Loucy (cell line): ENCODE results near the gene CCDC158.

Source experiments
- H2AFZ ChIP-seq: fragments of 200-600 bp; sonication (generic); 2 replicates; pipeline ENCODE4 v1.6.0; 2016; ENCODE audit warnings: antibody characterized with exemption, mild to moderate bottlenecking, low read length, moderate library complexity
- H3F3A ChIP-seq: fragments of 200-600 bp; 2 replicates; pipeline ENCODE4 v1.6.0; 2016; ENCODE audit warnings: antibody characterized with exemption, low read depth, mild to moderate bottlenecking
- H3K27me3 ChIP-seq: fragments of 200-600 bp; sonication (generic); 2 replicates; pipeline ENCODE4 v1.6.1; 2014; ENCODE audit warnings: low read length, mild to moderate bottlenecking; ENCODE audit not compliant: insufficient read depth, poor library complexity, severe bottlenecking
- H3K36me3 ChIP-seq: fragments of 200-600 bp; sonication (generic); 2 replicates; pipeline ENCODE4 v1.6.1; 2016; ENCODE audit warnings: low read length; ENCODE audit not compliant: insufficient read depth
- H3K4me1 ChIP-seq: fragments of 200-600 bp; sonication (generic); 2 replicates; pipeline ENCODE4 v1.5.1; 2014; ENCODE audit warnings: low read length, mild to moderate bottlenecking; ENCODE audit not compliant: insufficient read depth, poor library complexity, severe bottlenecking
- H3K4me2 ChIP-seq: fragments of 200-600 bp; sonication (generic); 2 replicates; pipeline ENCODE4 v1.6.0; 2014; ENCODE audit warnings: antibody characterized with exemption, low read length, low read depth, mild to moderate bottlenecking; ENCODE audit not compliant: poor library complexity, severe bottlenecking
- H3K4me3 ChIP-seq: fragments of 200-600 bp; sonication (generic); 2 replicates; pipeline ENCODE4 v1.5.1; 2014; ENCODE audit warnings: low read length, mild to moderate bottlenecking, mixed read lengths; ENCODE audit not compliant: poor library complexity, severe bottlenecking
- H3K79me2 ChIP-seq: fragments of 200-600 bp; sonication (generic); 2 replicates; pipeline ENCODE4 v1.6.1; 2014; ENCODE audit warnings: low read length; ENCODE audit not compliant: insufficient read depth
- H3K9ac ChIP-seq: fragments of 200-600 bp; sonication (generic); 2 replicates; pipeline ENCODE4 v1.6.0; 2014; ENCODE audit warnings: mild to moderate bottlenecking, low read depth, low read length, moderate library complexity; ENCODE audit not compliant: poor library complexity, severe bottlenecking
- H3K9me2 ChIP-seq: fragments of 200-600 bp; sonication (generic); replicated peaks from 2 replicates; pipeline ENCODE4 v1.6.1; 2016; ENCODE audit warnings: low read depth, low read length, mixed read lengths
- H3K9me3 ChIP-seq: fragments of 200-600 bp; sonication (generic); 2 replicates; pipeline ENCODE4 v1.6.1; 2014; ENCODE audit warnings: mild to moderate bottlenecking, antibody characterized with exemption, low read length, low read depth; ENCODE audit not compliant: insufficient read depth
- H4K20me1 ChIP-seq: fragments of 200-600 bp; sonication (generic); 2 replicates; pipeline ENCODE4 v1.6.0; 2014; ENCODE audit warnings: antibody characterized with exemption, low read length, mild to moderate bottlenecking; ENCODE audit not compliant: insufficient read depth, poor library complexity, severe bottlenecking
- EZH2phosphoT487 ChIP-seq: fragments of 200-600 bp; IDR thresholded peaks from 2 replicates; pipeline ENCODE4 v1.6.1; 2018; ENCODE audit warnings: antibody characterized with exemption, mild to moderate bottlenecking, moderate library complexity, borderline replicate concordance
- TF ChIP-seq, protein P1 (sequence below): fragments of 200-600 bp; sonication (generic); conservative IDR thresholded peaks from 2 replicates; pipeline ENCODE4 v1.5.1; 2014; ENCODE audit warnings: mild to moderate bottlenecking, antibody characterized with exemption, low read length

The CCDC158 gene

DNA sequence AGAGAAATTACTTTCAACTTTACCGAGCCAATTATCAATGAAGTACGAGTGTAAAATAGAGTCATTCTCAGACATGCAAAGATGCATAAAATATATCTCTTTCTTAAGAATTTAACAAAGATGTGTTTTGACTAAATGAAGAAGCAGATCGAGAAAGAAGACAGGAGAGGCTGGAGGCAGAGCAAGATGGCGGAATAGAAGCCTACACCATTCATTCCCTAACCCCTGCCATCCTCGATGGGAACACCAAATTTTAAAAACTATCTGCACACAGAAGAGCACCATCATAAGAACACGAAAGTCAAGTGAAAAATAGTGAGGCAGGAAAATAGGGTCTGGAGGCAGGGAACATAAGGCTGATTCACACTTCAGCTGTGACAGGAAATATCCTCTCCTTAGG is 35.0 kb downstream of the CCDC158 start:
- H3K27me3 ChIP-seq, result no peaks in the 10 kb centered on the region
- no peak overlapping the region for H3K4me3 ChIP-seq
- TF ChIP-seq EZH2phosphoT487, result no peak
- TF ChIP-seq, protein P1, sequence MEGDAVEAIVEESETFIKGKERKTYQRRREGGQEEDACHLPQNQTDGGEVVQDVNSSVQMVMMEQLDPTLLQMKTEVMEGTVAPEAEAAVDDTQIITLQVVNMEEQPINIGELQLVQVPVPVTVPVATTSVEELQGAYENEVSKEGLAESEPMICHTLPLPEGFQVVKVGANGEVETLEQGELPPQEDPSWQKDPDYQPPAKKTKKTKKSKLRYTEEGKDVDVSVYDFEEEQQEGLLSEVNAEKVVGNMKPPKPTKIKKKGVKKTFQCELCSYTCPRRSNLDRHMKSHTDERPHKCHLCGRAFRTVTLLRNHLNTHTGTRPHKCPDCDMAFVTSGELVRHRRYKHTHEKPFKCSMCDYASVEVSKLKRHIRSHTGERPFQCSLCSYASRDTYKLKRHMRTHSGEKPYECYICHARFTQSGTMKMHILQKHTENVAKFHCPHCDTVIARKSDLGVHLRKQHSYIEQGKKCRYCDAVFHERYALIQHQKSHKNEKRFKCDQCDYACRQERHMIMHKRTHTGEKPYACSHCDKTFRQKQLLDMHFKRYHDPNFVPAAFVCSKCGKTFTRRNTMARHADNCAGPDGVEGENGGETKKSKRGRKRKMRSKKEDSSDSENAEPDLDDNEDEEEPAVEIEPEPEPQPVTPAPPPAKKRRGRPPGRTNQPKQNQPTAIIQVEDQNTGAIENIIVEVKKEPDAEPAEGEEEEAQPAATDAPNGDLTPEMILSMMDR, result no peak
- no peaks in the 10 kb centered on the region for H3K9me2 ChIP-seq
- H3F3A ChIP-seq, result no peaks in the 10 kb centered on the region
- no peak overlapping the region for H3K9ac ChIP-seq
- peak overlapping the region; percentile 30; the same call in 1 of the 2 replicates for H2AFZ ChIP-seq
- peak overlapping the region; percentile 14 for H3K4me2 ChIP-seq
- no peaks in the 10 kb centered on the region for H3K79me2 ChIP-seq
- H4K20me1 ChIP-seq, result no peaks in the 10 kb centered on the region
- peaks cover 6% of the 10 kb centered on the region; the same call in 1 of the 2 replicates for H3K9me3 ChIP-seq
- no peaks in the 10 kb centered on the region for H3K4me1 ChIP-seq
- H3K36me3 ChIP-seq, result no peaks in the 10 kb centered on the region

DNA sequence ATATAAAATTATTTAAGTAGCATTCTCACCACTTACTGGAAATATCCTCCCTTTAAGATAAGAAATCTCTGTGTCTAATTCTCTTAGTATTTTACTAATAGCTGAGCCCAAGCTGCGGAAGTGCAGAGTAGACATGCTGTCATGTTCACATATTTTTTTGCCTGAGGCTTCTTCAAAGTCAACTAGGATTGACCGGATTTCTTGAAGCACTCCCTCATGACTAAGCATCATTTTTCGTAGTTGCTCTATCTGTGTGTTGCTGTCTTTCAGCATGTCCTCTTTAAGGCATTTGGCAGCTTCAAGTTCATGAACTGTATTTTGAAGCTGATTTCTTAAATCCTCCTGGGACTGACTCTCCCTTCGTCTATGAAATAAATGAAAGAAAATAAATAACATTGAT is 36.9 kb downstream of the CCDC158 start:
- Histone ChIP-seq H3K4me1 (no peaks in the 10 kb centered on the region), H3K9ac (no peak overlapping the region), H3K9me2 (no peaks in the 10 kb centered on the region), H3K27me3 (no peaks in the 10 kb centered on the region), H4K20me1 (no peaks in the 10 kb centered on the region), H3K4me3 (no peak overlapping the region), H3K36me3 (no peaks in the 10 kb centered on the region), H3K9me3 (no peaks in the 10 kb centered on the region), H2AFZ (no peak overlapping the region), H3F3A (no peaks in the 10 kb centered on the region), H3K4me2 (no peak overlapping the region), H3K79me2 (no peaks in the 10 kb centered on the region)
- TF ChIP-seq, protein P1, result no peak
- TF ChIP-seq EZH2phosphoT487, result no peak

DNA sequence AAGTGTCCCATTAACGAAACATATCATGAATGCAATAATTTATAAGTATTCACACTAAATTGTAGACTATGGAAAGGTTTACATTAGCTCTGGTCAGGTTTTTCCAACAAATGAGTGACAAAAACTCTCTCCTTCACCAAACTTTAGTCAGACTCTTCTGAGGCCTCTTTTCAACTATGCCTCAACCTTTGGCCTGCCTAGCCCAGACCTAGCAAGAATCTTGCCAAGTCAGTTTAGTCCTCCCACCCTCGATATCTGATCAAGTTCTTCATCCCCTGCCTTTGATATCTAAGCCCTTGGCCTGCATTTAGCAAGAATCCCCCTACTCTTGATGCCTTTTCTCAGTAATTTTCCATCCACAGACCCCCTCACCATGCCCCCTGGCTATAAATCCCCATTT is 37.9 kb downstream of the CCDC158 start:
- H3K36me3 ChIP-seq, result no peaks in the 10 kb centered on the region
- H3K4me2 ChIP-seq, result no peak overlapping the region
- H3K9ac ChIP-seq, result no peak overlapping the region
- no peak for TF ChIP-seq EZH2phosphoT487
- TF ChIP-seq, protein P1, result no peak
- H3K79me2 ChIP-seq, result no peaks in the 10 kb centered on the region
- H3F3A ChIP-seq, result no peaks in the 10 kb centered on the region
- no peaks in the 10 kb centered on the region for H3K4me1 ChIP-seq
- no peaks in the 10 kb centered on the region for H3K27me3 ChIP-seq
- no peak overlapping the region for H3K4me3 ChIP-seq
- H2AFZ ChIP-seq, result no peak overlapping the region
- no peaks in the 10 kb centered on the region for H3K9me3 ChIP-seq
- no peaks in the 10 kb centered on the region for H4K20me1 ChIP-seq
- no peaks in the 10 kb centered on the region for H3K9me2 ChIP-seq
